WERI-Rb-1 (cell line): ENCODE results near the gene ARFIP1.

ENCODE experiments used
- DNase-seq: peaks from one replicate; pipeline ENCODE4 v3.0.0-alpha.2; 2020
- H3K27ac ChIP-seq: fragments of 250-450 bp; sonication (Bioruptor Pico); 2 replicates; pipeline ENCODE4 v1.5.1; 2020; ENCODE audit warnings: mild to moderate bottlenecking, moderate library complexity
- H3K27me3 ChIP-seq: fragments of 250-450 bp; sonication (Bioruptor Pico); 2 replicates; pipeline ENCODE4 v1.5.1; 2021; ENCODE audit warnings: mild to moderate bottlenecking, low read depth, moderate library complexity; ENCODE audit not compliant: insufficient read depth, severe bottlenecking
- H3K36me3 ChIP-seq: fragments of 250-450 bp; sonication (Bioruptor Pico); 2 replicates; pipeline ENCODE4 v1.5.1; 2020; ENCODE audit warnings: mild to moderate bottlenecking, moderate library complexity
- H3K4me3 ChIP-seq: 2 replicates; pipeline ENCODE4 v1.5.1; 2011; ENCODE audit warnings: low read depth, mild to moderate bottlenecking, control low read depth, low read length
- H3K9me3 ChIP-seq: fragments of 250-450 bp; sonication (Bioruptor Pico); 2 replicates; pipeline ENCODE4 v1.5.1; 2021; ENCODE audit warnings: mild to moderate bottlenecking, moderate library complexity; ENCODE audit not compliant: severe bottlenecking
- TF ChIP-seq, protein P1 (sequence below): IDR thresholded peaks from 2 replicates; pipeline ENCODE4 v1.5.1; 2011; ENCODE audit warnings: low read depth, mild to moderate bottlenecking, control low read depth, inconsistent platforms, low read length

ARFIP1 gene

DNA sequence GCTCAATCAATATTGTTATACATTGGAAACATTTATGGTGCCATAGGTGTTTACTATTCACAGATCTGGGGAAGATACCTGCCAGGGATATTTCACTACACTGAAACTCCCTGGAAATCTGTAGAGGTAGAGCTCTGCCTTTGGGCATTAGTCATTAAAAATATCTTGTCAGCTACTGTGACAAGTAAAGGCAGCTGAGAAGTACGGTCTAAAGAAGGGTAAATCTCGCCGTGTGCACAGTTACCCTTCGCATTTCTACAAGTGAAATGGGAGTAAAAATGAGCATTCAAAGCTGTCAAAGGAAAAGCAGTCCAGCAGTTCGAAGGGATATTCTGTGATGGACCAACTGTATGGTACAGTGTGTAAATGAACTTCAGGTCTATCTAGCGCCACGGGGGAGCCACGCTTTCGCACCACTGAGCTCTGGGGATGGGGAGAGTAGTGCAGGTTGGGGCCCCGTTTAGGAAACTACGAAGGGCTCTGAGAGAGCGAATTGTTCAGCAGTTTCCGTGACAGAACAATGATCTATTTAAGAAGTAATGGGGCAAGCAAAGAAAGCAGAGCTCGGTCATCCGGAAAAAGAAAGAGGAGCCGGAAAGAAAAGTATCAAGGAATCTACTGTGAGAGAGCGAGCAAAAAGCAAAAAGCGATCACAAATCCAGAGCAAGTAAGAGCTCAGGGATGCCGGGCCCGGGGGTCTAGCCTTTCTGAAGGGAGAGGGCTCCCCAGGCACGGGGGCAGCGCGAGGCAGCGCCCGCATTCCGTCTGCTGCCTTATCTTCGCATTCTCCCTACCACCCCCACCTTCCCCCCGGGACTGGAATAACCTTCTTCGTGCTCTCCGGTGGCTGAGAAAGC is 870 bp upstream of the ARFIP1 start:
- TF ChIP-seq, protein P1, sequence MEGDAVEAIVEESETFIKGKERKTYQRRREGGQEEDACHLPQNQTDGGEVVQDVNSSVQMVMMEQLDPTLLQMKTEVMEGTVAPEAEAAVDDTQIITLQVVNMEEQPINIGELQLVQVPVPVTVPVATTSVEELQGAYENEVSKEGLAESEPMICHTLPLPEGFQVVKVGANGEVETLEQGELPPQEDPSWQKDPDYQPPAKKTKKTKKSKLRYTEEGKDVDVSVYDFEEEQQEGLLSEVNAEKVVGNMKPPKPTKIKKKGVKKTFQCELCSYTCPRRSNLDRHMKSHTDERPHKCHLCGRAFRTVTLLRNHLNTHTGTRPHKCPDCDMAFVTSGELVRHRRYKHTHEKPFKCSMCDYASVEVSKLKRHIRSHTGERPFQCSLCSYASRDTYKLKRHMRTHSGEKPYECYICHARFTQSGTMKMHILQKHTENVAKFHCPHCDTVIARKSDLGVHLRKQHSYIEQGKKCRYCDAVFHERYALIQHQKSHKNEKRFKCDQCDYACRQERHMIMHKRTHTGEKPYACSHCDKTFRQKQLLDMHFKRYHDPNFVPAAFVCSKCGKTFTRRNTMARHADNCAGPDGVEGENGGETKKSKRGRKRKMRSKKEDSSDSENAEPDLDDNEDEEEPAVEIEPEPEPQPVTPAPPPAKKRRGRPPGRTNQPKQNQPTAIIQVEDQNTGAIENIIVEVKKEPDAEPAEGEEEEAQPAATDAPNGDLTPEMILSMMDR = no peak
- peak; percentile 53 for DNase-seq
- Histone ChIP-seq H3K4me3 (peak overlapping the region; percentile 75), H3K9me3 (no peaks in the 10 kb centered on the region), H3K27me3 (no peaks in the 10 kb centered on the region), H3K27ac (peak overlapping the region; percentile 86), H3K36me3 (peaks cover 11% of the 10 kb centered on the region)

DNA sequence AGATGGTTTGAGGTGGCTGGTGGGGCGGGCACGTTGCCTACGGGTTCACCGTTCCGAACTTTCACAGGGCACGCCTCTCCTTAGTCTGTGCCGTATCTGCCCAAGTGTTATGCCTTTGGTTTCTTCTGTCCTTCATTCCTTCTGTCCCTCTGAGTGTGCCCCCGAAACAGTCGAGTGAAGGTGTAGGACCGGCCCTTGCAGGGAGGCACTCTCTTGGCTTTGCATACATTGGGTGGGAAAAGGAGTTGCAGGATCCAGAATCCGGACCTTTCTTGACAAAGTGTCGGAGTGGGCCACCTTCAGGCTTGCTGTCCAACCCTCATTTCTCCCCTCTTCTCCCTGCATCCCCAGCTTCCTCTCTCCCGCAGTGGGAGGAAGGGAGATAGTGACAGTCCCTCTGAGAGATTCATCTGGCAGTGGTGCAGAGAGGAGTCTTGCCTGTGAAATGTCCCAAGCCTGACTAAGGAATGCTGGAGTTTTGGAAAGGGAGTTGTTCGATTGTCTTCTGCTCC is 569 bp downstream of the ARFIP1 start:
- Histone ChIP-seq H3K27me3 (no peaks in the 10 kb centered on the region), H3K36me3 (peaks cover 11% of the 10 kb centered on the region), H3K9me3 (no peaks in the 10 kb centered on the region), H3K4me3 (peak overlapping the region; percentile 75), H3K27ac (peak overlapping the region; percentile 86)
- TF ChIP-seq, protein P1 = no peak
- peak; percentile 41 for DNase-seq

- peak overlapping the region; percentile 78 for H3K27ac ChIP-seq
- peaks cover 11% of the 10 kb centered on the region for H3K36me3 ChIP-seq
- TF ChIP-seq, protein P1 = peak; percentile 48
- no peaks in the 10 kb centered on the region for H3K9me3 ChIP-seq
- no peaks in the 10 kb centered on the region for H3K27me3 ChIP-seq
- DNase-seq = peak; percentile 71
- H3K4me3 ChIP-seq = no peak overlapping the region
Observed at GRCh38 chr4:152784490-152785350, 5.0 kb downstream of the ARFIP1 start.

- peak overlapping the region; percentile 78 for H3K27ac ChIP-seq
- no peaks in the 10 kb centered on the region for H3K9me3 ChIP-seq
- peaks cover 11% of the 10 kb centered on the region for H3K36me3 ChIP-seq
- peak overlapping the region; percentile 25 for H3K4me3 ChIP-seq
- TF ChIP-seq, protein P1 = no peak
- no peak for DNase-seq
- no peaks in the 10 kb centered on the region for H3K27me3 ChIP-seq
Observed at GRCh38 chr4:152785639-152786615, 6.2 kb downstream of the ARFIP1 start.

GRCh38 chr4:152786627-152787026 is 6.9 kb downstream of the ARFIP1 start:
- Histone ChIP-seq H3K27ac (peak overlapping the region; percentile 78), H3K9me3 (no peaks in the 10 kb centered on the region), H3K36me3 (peaks cover 7% of the 10 kb centered on the region), H3K27me3 (no peaks in the 10 kb centered on the region), H3K4me3 (peak overlapping the region; percentile 25)
- TF ChIP-seq, protein P1 = no peak
- no peak for DNase-seq
